Pancreas (tissue), 10 donors: Measurements from ENCODE around the gene KRT37. TPM values are rescaled to one million over a fixed set of nuclear protein-coding genes. Genes with fewer than 3 reads are reported as not detected.

Experiments
- ATAC-seq, 4 donors: fragments of 200-7000 bp; cut with Tn5 transposase; one replicate each; pipeline versions ENCODE4 v1.8.0 to v1.9.1; 2020; ENCODE audit warnings: mild to moderate bottlenecking in 4 of 4, moderate library complexity in 4 of 4
- DNase-seq, 6 donors: peaks; one replicate each; pipeline ENCODE4 v3.0.0-alpha.2; 2020
- FAIRE-seq: peaks from 2 replicates; lab custom pipeline; 2012; peaks lifted over from hg19 to GRCh38; lab: Jason Lieb, UNC
- H3K27ac ChIP-seq, 4 donors: fragments of 200-600 bp; sonication (generic); 1 replicate in 3 of 4; 2 replicates in 1 of 4; pipeline versions ENCODE4 v1.5.0 to v1.8.0; 2020
- H3K27me3 ChIP-seq, 4 donors: fragments of 200-600 bp; one replicate each; pipeline ENCODE4 v1.8.0; 2021
- H3K36me3 ChIP-seq, 3 donors: fragments of 200-600 bp; sonication (generic) in 1 of 3; one replicate each; pipeline versions ENCODE4 v1.5.0 to v1.8.0; 2020 to 2021
- H3K4me1 ChIP-seq, 3 donors: fragments of 200-600 bp; one replicate each; pipeline ENCODE4 v1.8.0; 2021
- H3K4me3 ChIP-seq, 4 donors: fragments of 200-600 bp; sonication (generic) in 2 of 4; one replicate each; pipeline versions ENCODE4 v1.5.0 to v1.8.0; 2020 to 2021
- H3K9me3 ChIP-seq, 4 donors: fragments of 200-600 bp; one replicate each; pipeline ENCODE4 v1.8.0; 2021
- CTCF ChIP-seq, 4 donors: fragments of 200-600 bp; sonication (generic) in 3 of 4; IDR thresholded peaks; one replicate each; pipeline versions ENCODE4 v1.5.0 to v1.8.0; 2021; ENCODE audit warnings: antibody characterized with exemption in 4 of 4
- WGBS, 2 donors: extraction: QIAGEN DNeasy Blood & Tissue Kit; methylation state at CpG; one replicate each; pipeline ENCODE4 v1.1.7; 2013; 5-methylcytosine and 5-hydroxymethylcytosine counted together
- intact Hi-C, 3 donors: fragments of 100-400 bp; cut with DNase I; formaldehyde crosslinking; loops; one replicate each; pipeline versions ENCODE4 v1.11.1 to v1.14.2; 2022
- polyA plus RNA-seq, 2 donors: library from polyadenylated mRNA; stranded (reverse); fragments of 200-250 nt; gene quantifications; one replicate each; pipeline ENCODE4 v1.2.3, GENCODE V29; 2013
- total RNA-seq, 6 donors: library from RNA; stranded (reverse); fragmentation: NEBNext Ultra II Directional in 4 of 6; extraction: Animal tissue kit (Norgen Biotek cat#: 25700) in 4 of 6; gene quantifications; one replicate each; pipeline versions ENCODE4 v1.2.1 to v1.2.4, GENCODE V29; 2021 to 2023
- donor health status: healthy with polysubstance abuse.
- donor health status: DM: no; HTN: no; CAD: no; lungs with moderate emphysema.
- donor health status: DM: no; HTN: no; CAD: no.
- donor health status: control.
- donor health status: control.
- donor health status: Bipolar disorder and iron deficiency.
- donor health status: DM: yes; HTN: yes; CAD: no.
- donor health status: DM: no; HTN: no; CAD: no.
- donor health status: DM: no; HTN: no; CAD: no.
- donor health status: DM: yes; HTN: yes; CAD: no.

KRT37 gene
- total and polyA plus RNA-seq, 8 donors, result not detected

- 63 to 69% methylated on average over 4 of the region's 4 CpGs for WGBS, 2 donors
- intact Hi-C loops, result no loop called here
- Histone ChIP-seq H3K4me1 (no peaks in the 10 kb centered on the region), H3K9me3 (no peaks in the 10 kb centered on the region), H3K27ac (no peak overlapping the region), H3K36me3 (no peaks in the 10 kb centered on the region), H3K27me3 (peaks cover 0 to 1% (median 0%) of the 10 kb centered on the region in 4 donors), H3K4me3 (no peak overlapping the region)
- FAIRE-seq (no peak), ATAC-seq (no peak), DNase-seq (no peak)
- TF ChIP-seq CTCF (IDR thresholded peaks at IDR 0.05), result no peak
Measured at GRCh38 chr17:41421617-41422016, 2.8 kb downstream of the KRT37 start.

GRCh38 chr17:41421116-41421515, 3.3 kb downstream of the KRT37 start:
- FAIRE-seq (no peak), DNase-seq (no peak)

GRCh38 chr17:41420134-41420533, 4.3 kb downstream of the KRT37 start:
- FAIRE-seq (no peak), ATAC-seq (no peak), DNase-seq (no peak)
- no peak for TF ChIP-seq CTCF (IDR thresholded peaks at IDR 0.05)
- WGBS, 2 donors, result 65% methylated on average over 4 of the region's 4 CpGs
- H3K9me3 ChIP-seq, result no peaks in the 10 kb centered on the region
- H3K27me3 ChIP-seq, result no peaks in the 10 kb centered on the region
- intact Hi-C loops, result no loop called here
- H3K27ac ChIP-seq, result no peak overlapping the region
- no peaks in the 10 kb centered on the region for H3K4me1 ChIP-seq
- no peaks in the 10 kb centered on the region for H3K36me3 ChIP-seq
- H3K4me3 ChIP-seq, result no peak overlapping the region

More at GRCh38 chr17:41421116-41421515, 3.3 kb downstream of the KRT37 start:
- Histone ChIP-seq H3K4me1 (no peaks in the 10 kb centered on the region), H3K27ac (no peak overlapping the region), H3K27me3 (no peaks in the 10 kb centered on the region), H3K36me3 (no peaks in the 10 kb centered on the region), H3K9me3 (no peaks in the 10 kb centered on the region), H3K4me3 (no peak overlapping the region)
- intact Hi-C loops, result no loop called here
- no peak for TF ChIP-seq CTCF (IDR thresholded peaks at IDR 0.05)
- WGBS, 2 donors, result 62 to 70% methylated on average over 9 of the region's 9 CpGs
- no peak for ATAC-seq

- no peaks in the 10 kb centered on the region for H3K4me1 ChIP-seq
- intact Hi-C loops, result no loop called here
- H3K27me3 ChIP-seq, result no peaks in the 10 kb centered on the region
- ATAC-seq (no peak), DNase-seq (no peak), FAIRE-seq (no peak)
- no peaks in the 10 kb centered on the region for H3K36me3 ChIP-seq
- 91 to 93% methylated on average over 4 of the region's 4 CpGs for WGBS, 2 donors
- H3K4me3 ChIP-seq, result no peak overlapping the region
- no peaks in the 10 kb centered on the region for H3K9me3 ChIP-seq
- no peak for TF ChIP-seq CTCF (IDR thresholded peaks at IDR 0.05)
- no peak overlapping the region for H3K27ac ChIP-seq
Measured at GRCh38 chr17:41419716-41420115, 4.7 kb downstream of the KRT37 start.

GRCh38 chr17:41418116-41418860, 6.1 kb downstream of the KRT37 start:
- no peaks in the 10 kb centered on the region for H3K36me3 ChIP-seq
- ATAC-seq, result no peak
- H3K4me3 ChIP-seq, result no peak overlapping the region
- no peaks in the 10 kb centered on the region for H3K9me3 ChIP-seq
- H3K27me3 ChIP-seq, result no peaks in the 10 kb centered on the region
- no peak overlapping the region for H3K27ac ChIP-seq
- TF ChIP-seq CTCF (IDR thresholded peaks at IDR 0.05), result no peak
- FAIRE-seq, result no peak
- intact Hi-C loops, result no loop called here
- H3K4me1 ChIP-seq, result no peaks in the 10 kb centered on the region
- no peak for DNase-seq
- WGBS, 2 donors, result 84 to 90% methylated on average over 7 of the region's 7 CpGs
